Hair follicular keratinocyte (primary cell): ENCODE measurements around the gene RDH16. TPM values are rescaled to one million over a fixed set of nuclear protein-coding genes. Genes with fewer than 3 reads are reported as not detected.

Experiments
- total RNA-seq: library from RNA; depleted of rRNA; stranded (reverse); fragments of >200 nt; gene quantifications from 2 replicates; pipeline ENCODE4 v1.2.3, GENCODE V29; 2015

RDH16 gene
- 0.16 TPM in 1 of 2 replicates, not detected in the other for total RNA-seq

GRCh38 chr12:56957229-56958052 is at the start of gene RDH16:
RDH16 (minus strand) TSS chr12:56957608; CDS start chr12:56957462, 146 bp downstream.

GRCh38 chr12:57005980-57006808 is 48.8 kb upstream of the RDH16 start, which contains the start of gene ZBTB39:
ZBTB39 (minus strand) TSS chr12:57006546; CDS start chr12:57004917, 1,629 bp downstream.

GRCh38 chr12:56933826-56934625 is 23.4 kb downstream of the RDH16 start, which contains the start of gene SDR9C7:
SDR9C7 (minus strand) TSS chr12:56934408; CDS start chr12:56934261, 147 bp downstream.

Other genes starting within 250 kb of the RDH16 start
- gene NACA, start 232.3 kb downstream of the RDH16 start, total RNA-seq, result 1,247 and 1,341 TPM in 2 replicates
- 12.1 and 20.8 TPM in 2 replicates for gene PRIM1, start 205.3 kb downstream of the RDH16 start, total RNA-seq
- 0.31 and 1.3 TPM in 2 replicates for gene HSD17B6, start 194.3 kb downstream of the RDH16 start, total RNA-seq
- gene SDR9C7, start 23.2 kb downstream of the RDH16 start, total RNA-seq, result 0.31 and 0.57 TPM in 2 replicates
- 2.5 and 3.2 TPM in 2 replicates for gene ZBTB39, start 48.9 kb upstream of the RDH16 start, total RNA-seq
- gene TAC3, start 58.9 kb upstream of the RDH16 start, total RNA-seq, result not detected in 2 replicates
- not detected in 2 replicates for gene MYO1A, start 92.5 kb upstream of the RDH16 start, total RNA-seq
- 6.0 and 10.9 TPM in 2 replicates for gene NEMP1, start 121.2 kb upstream of the RDH16 start, total RNA-seq
- gene NAB2, start 131.5 kb upstream of the RDH16 start, total RNA-seq, result 31.2 and 41.2 TPM in 2 replicates
- gene STAT6, start 153.8 kb upstream of the RDH16 start, total RNA-seq, result 66.8 and 74.7 TPM in 2 replicates
- 6.2 and 17.9 TPM in 2 replicates for gene LRP1, start 170.9 kb upstream of the RDH16 start, total RNA-seq
- not detected in 2 replicates for gene LRP1-AS, start 190.0 kb upstream of the RDH16 start, total RNA-seq